NCI-H187 treated with DMSO at 0.1 percent for 48 hours (cell line): Measurements from ENCODE around the gene KCNC4.

ENCODE experiments used
- DNase-seq: peaks from one replicate; lab custom pipeline; 2025; lab: John Stamatoyannopoulos, UW

KCNC4 gene

GRCh38 chr1:110254604-110255391, 44.7 kb downstream of the KCNC4 start:
- DNase-seq = no peak

DNA sequence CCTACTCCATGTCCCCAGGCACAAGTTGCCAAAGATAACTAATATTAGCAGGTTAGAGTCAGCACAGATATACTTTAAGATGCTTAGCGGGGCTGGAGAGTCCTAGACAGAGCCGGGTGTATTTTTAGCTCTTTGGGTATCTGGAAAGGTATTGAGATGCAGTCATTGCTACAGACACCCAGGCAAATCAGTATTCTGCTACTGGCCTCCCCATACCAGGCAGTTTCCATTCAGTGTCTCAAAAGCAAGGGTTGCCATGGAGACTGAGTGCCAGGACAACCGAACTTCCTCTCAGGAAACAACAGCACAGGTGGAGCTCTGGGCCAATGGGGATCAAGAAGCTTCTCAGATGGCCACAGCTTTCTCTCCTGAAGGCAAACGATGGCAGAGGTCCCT, 45.3 kb downstream of the KCNC4 start:
- no peak for DNase-seq

DNA sequence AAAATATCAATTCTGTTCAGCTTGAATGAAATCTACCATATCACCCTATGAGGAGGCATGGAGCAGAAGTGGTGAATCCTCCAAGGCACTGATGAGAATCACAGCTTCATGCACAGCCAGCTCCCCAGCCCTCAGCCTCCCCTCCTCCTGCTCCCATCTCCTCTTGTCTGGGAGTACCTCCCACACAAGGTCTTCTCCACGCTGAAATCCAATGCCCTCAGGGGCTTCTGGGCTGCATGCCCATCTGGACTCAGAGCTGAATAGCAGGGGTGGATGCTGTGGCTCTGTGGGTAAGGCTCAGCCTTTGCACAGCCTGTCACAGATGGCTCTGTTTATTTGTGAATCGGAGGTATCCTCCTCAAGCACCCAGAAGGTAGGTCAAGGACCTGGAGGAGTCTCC, 48.6 kb downstream of the KCNC4 start:
- DNase-seq = no peak

GRCh38 chr1:110259770-110260169, 49.7 kb downstream of the KCNC4 start:
- no peak for DNase-seq
